OCI-M2 (cell line): ENCODE measurements around the gene OR5L1.

ENCODE experiments used
- DNase-seq: peaks from one replicate; lab custom pipeline; 2025; ENCODE audit not compliant: unreplicated experiment; lab: John Stamatoyannopoulos, UW

Gene OR5L1

GRCh38 chr11:55811067-55811466 lies at the start of gene OR5L1:
OR5L1 (plus strand) TSS chr11:55811367; CDS start chr11:55811467, 100 bp downstream.
- no peak for DNase-seq

GRCh38 chr11:55773138-55773537 lies 38.0 kb upstream of the OR5L1 start, which contains the start of gene OR5D13:
OR5D13 (plus strand) TSS chr11:55773438; CDS start chr11:55773438, 0 bp downstream.
- no peak for DNase-seq

GRCh38 chr11:55791606-55792005 lies 19.6 kb upstream of the OR5L1 start:
- no peak for DNase-seq

GRCh38 chr11:55793321-55793720 lies 17.8 kb upstream of the OR5L1 start:
- DNase-seq = no peak

GRCh38 chr11:55795256-55795655 lies 15.9 kb upstream of the OR5L1 start, which contains the start of gene OR5D14:
OR5D14 (plus strand) TSS chr11:55795556; CDS start chr11:55795556, 0 bp downstream.
- no peak for DNase-seq

GRCh38 chr11:55806248-55806647 lies 4.9 kb upstream of the OR5L1 start:
- DNase-seq = no peak

GRCh38 chr11:55819330-55819729 lies 8.2 kb downstream of the OR5L1 start, which contains the start of gene OR5D18:
OR5D18 (plus strand) TSS chr11:55819630; CDS start chr11:55819630, 0 bp downstream.
- DNase-seq = no peak

- no peak for DNase-seq
These were observed 15.8 kb downstream of the OR5L1 start, which contains the start of gene OR5L2 for GRCh38 chr11:55826919-55827318. OR5L2 (plus strand) TSS chr11:55827219; CDS start chr11:55827219, 0 bp downstream.

- DNase-seq = no peak
These were observed 27.3 kb downstream of the OR5L1 start, which contains the start of gene OR5D16 for GRCh38 chr11:55838452-55838851. OR5D16 (plus strand) TSS chr11:55838752; CDS start chr11:55838752, 0 bp downstream.

- DNase-seq = no peak
These were observed 36.3 kb downstream of the OR5L1 start for GRCh38 chr11:55847453-55847852.

- no peak for DNase-seq
These were observed 37.9 kb downstream of the OR5L1 start for GRCh38 chr11:55849037-55849436.

GRCh38 chr11:55852141-55852540 lies 41.0 kb downstream of the OR5L1 start:
- no peak for DNase-seq

- DNase-seq = no peak
These were observed 43.5 kb downstream of the OR5L1 start for GRCh38 chr11:55854704-55855103.
